Activated T-cell treated with anti-CD3 and anti-CD28 coated beads, Interleukin-2, amount 50 U/mL, for 1 hour (primary cell): ENCODE measurements around the gene OLFM2.
"Not testable (repeated sequence)": the region's sequence is repeated elsewhere in the genome, so short reads cannot be mapped to it uniquely, and the experiment has no call there.

Experiments used
- DNase-seq: peaks from one replicate; pipeline ENCODE4 v3.0.0-alpha.2; 2020

The OLFM2 gene

GRCh38 chr19:9823816-9824215 is 112.5 kb downstream of the OLFM2 start:
- no peak for DNase-seq

- DNase-seq = not testable (repeated sequence)
These were observed 116.3 kb downstream of the OLFM2 start for GRCh38 chr19:9820034-9820433.

- DNase-seq = no peak
These were observed 116.8 kb downstream of the OLFM2 start for GRCh38 chr19:9819596-9819909.

- DNase-seq = peak; percentile 100
These were observed 117.3 kb downstream of the OLFM2 start, which contains the start of gene FBXL12 for GRCh38 chr19:9818734-9819595. FBXL12 (minus strand) TSS chr19:9819079; CDS start chr19:9818813, 266 bp downstream.

GRCh38 chr19:9818175-9818733 is 118.1 kb downstream of the OLFM2 start:
- DNase-seq = no peak

- no peak for DNase-seq
These were observed 125.2 kb downstream of the OLFM2 start for GRCh38 chr19:9811139-9811538.

GRCh38 chr19:9808855-9809824 is 127.2 kb downstream of the OLFM2 start:
- peak; percentile 35 for DNase-seq

- no peak for DNase-seq
These were observed 129.5 kb downstream of the OLFM2 start for GRCh38 chr19:9806803-9807202.
